ENCODE measurements around the gene KCTD16. TPM values are rescaled to one million over a fixed set of nuclear protein-coding genes. Genes with fewer than 3 reads are reported as not detected.

The KCTD16 gene
- polyA plus RNA-seq, 1 donor (not counting 4 experiments of a cell fraction or from before 2014, with no cell fraction given) = 0.04 TPM

DNA sequence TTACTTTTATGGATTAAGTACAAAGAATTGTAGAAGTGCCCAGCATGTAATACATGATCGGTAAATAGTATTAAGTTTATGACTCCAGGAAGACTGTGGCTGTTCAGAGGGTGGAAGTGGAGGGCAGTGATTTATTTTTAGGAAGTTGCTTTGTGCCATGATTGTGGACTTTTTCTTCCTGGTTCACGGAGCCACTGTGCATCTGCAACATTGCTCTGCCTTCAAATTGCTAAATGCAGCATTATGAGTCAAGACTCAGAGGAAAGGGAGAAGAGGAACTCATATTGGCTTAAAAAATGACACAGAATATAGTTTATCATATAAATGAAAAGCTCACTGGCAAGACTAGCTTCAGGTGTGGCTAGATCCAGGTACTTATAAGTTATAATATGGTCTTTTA is 301.5 kb downstream of the KCTD16 start:
- Histone ChIP-seq H3K9me3 (ENCODE audit: control insufficient read depth, low read depth, low read length) (no peaks in the 10 kb centered on the region), H3K27ac (ENCODE audit: control insufficient read depth, insufficient read depth, low read length) (no peak overlapping the region), H3K9ac (ENCODE audit: control insufficient read depth, extremely low read depth, insufficient read depth, low read length) (no peak overlapping the region), H3K9me1 (ENCODE audit: control insufficient read depth, extremely low read depth, insufficient read depth, low read length) (no peaks in the 10 kb centered on the region), H4K20me1 (ENCODE audit: control insufficient read depth, extremely low read depth, insufficient read depth, low read length) (no peaks in the 10 kb centered on the region), H3K4me1 (ENCODE audit: control insufficient read depth, extremely low read depth, insufficient read depth, low read length) (no peaks in the 10 kb centered on the region), H3K4me3 (ENCODE audit: control insufficient read depth in 2 of 3, extremely low read depth in 1 of 3, insufficient read depth in 2 of 3, low read depth in 1 of 3, low read length in 3 of 3) (no peak overlapping the region), H3K4me2 (ENCODE audit: control insufficient read depth, extremely low read depth, insufficient read depth, low read depth, low read length) (no peak overlapping the region), H2AFZ (ENCODE audit: control insufficient read depth, low read length) (no peak overlapping the region), H3K79me2 (ENCODE audit: control insufficient read depth, insufficient read depth, low read length) (no peaks in the 10 kb centered on the region), H3K36me3 (ENCODE audit: control insufficient read depth in 2 of 2, extremely low read depth in 1 of 2, insufficient read depth in 2 of 2, low read length in 2 of 2) (no peaks in the 10 kb centered on the region), H3K27me3 (ENCODE audit: control insufficient read depth, extremely low read depth, insufficient read depth, low read length) (no peaks in the 10 kb centered on the region)
- dilution Hi-C loops (cut with MboI; ENCODE audit: extremely low pct_ligation_motif_present, low sequenced_read_pairs) = no loop called here
- TF ChIP-seq CTCF (optimal IDR thresholded peaks at IDR 0.05 in 1 of 3, IDR thresholded peaks at IDR 0.05 in 1 of 3, conservative IDR thresholded peaks at IDR 0.05 in 1 of 3; ENCODE audit: extremely low read depth in 1 of 3, insufficient read depth in 2 of 3, low read length in 3 of 3) (no peak), EZH2 (IDR thresholded peaks at IDR 0.05; ENCODE audit: low read length) (no peak)
- DNase-seq (ENCODE audit: low read depth, low spot score) (no peak), FAIRE-seq (no peak)

DNA sequence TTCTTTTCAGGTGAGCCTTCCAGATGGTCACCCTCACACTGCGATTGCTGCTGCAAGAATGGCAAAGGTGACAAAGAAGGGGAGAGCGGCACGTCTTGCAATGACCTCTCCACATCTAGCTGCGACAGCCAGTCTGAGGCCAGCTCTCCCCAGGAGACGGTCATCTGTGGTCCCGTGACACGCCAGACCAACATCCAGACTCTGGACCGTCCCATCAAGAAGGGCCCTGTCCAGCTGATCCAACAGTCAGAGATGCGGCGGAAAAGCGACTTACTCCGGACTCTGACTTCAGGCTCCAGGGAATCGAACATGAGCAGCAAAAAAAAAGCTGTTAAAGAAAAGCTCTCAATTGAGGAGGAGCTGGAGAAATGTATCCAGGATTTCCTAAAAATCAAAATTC is 303.0 kb downstream of the KCTD16 start:
- H4K20me1 ChIP-seq (ENCODE audit: control insufficient read depth, extremely low read depth, insufficient read depth, low read length) = no peaks in the 10 kb centered on the region
- no peaks in the 10 kb centered on the region for H3K9me3 ChIP-seq (ENCODE audit: control insufficient read depth, low read depth, low read length)
- dilution Hi-C loops (cut with MboI; ENCODE audit: extremely low pct_ligation_motif_present, low sequenced_read_pairs) = no loop called here
- FAIRE-seq (no peak), DNase-seq (ENCODE audit: low read depth, low spot score) (no peak)
- no peak overlapping the region for H2AFZ ChIP-seq (ENCODE audit: control insufficient read depth, low read length)
- no peaks in the 10 kb centered on the region for H3K27me3 ChIP-seq (ENCODE audit: control insufficient read depth, extremely low read depth, insufficient read depth, low read length)
- H3K27ac ChIP-seq (ENCODE audit: control insufficient read depth, insufficient read depth, low read length) = no peak overlapping the region
- no peak overlapping the region for H3K4me2 ChIP-seq (ENCODE audit: control insufficient read depth, extremely low read depth, insufficient read depth, low read depth, low read length)
- H3K4me1 ChIP-seq (ENCODE audit: control insufficient read depth, extremely low read depth, insufficient read depth, low read length) = no peaks in the 10 kb centered on the region
- no peak overlapping the region for H3K9ac ChIP-seq (ENCODE audit: control insufficient read depth, extremely low read depth, insufficient read depth, low read length)
- no peaks in the 10 kb centered on the region for H3K9me1 ChIP-seq (ENCODE audit: control insufficient read depth, extremely low read depth, insufficient read depth, low read length)
- TF ChIP-seq EZH2 (IDR thresholded peaks at IDR 0.05; ENCODE audit: low read length) (no peak), CTCF (optimal IDR thresholded peaks at IDR 0.05 in 1 of 3, IDR thresholded peaks at IDR 0.05 in 1 of 3, conservative IDR thresholded peaks at IDR 0.05 in 1 of 3; ENCODE audit: extremely low read depth in 1 of 3, insufficient read depth in 2 of 3, low read length in 3 of 3) (no peak)
- H3K36me3 ChIP-seq (ENCODE audit: control insufficient read depth in 2 of 2, extremely low read depth in 1 of 2, insufficient read depth in 2 of 2, low read length in 2 of 2) = no peaks in the 10 kb centered on the region
- H3K79me2 ChIP-seq (ENCODE audit: control insufficient read depth, insufficient read depth, low read length) = no peaks in the 10 kb centered on the region
- no peak overlapping the region for H3K4me3 ChIP-seq (ENCODE audit: control insufficient read depth in 2 of 3, extremely low read depth in 1 of 3, insufficient read depth in 2 of 3, low read depth in 1 of 3, low read length in 3 of 3)
